GM12875 (cell line): ENCODE data around the gene TPP1.
A peak's percentile ranks its signal among the peaks of the same experiment; 100 is the strongest.

Experiments used
- H3K4me3 ChIP-seq: one replicate; pipeline ENCODE4 v1.5.1; 2011; ENCODE audit warnings: low read depth, low read length, control low read depth
- CTCF ChIP-seq: IDR thresholded peaks from 2 replicates; pipeline ENCODE4 v1.5.1; 2011; ENCODE audit warnings: low read depth, mild to moderate bottlenecking, control low read depth, inconsistent platforms, low read length, moderate library complexity, borderline replicate concordance; ENCODE audit not compliant: insufficient read depth

The TPP1 gene

GRCh38 chr11:6619004-6619745 lies at the start of gene TPP1:
TSS of gene TPP1 (minus strand) at chr11:6619422. CDS start at chr11:6619400, 22 bp downstream.
- TF ChIP-seq CTCF = no peak
- peak within 1 kb of the TSS; percentile 61 for H3K4me3 ChIP-seq

GRCh38 chr11:6667733-6668374 lies 48.6 kb upstream of the TPP1 start:
- TF ChIP-seq CTCF = peak; percentile 35; the same call in 1 of the 2 replicates

GRCh38 chr11:6666302-6667183 lies 47.3 kb upstream of the TPP1 start:
- no peak overlapping the region for H3K4me3 ChIP-seq
- no peak for TF ChIP-seq CTCF

More at GRCh38 chr11:6667733-6668374, 48.6 kb upstream of the TPP1 start:
- no peak overlapping the region for H3K4me3 ChIP-seq

GRCh38 chr11:6664551-6664950 lies 45.3 kb upstream of the TPP1 start:
- no peak overlapping the region for H3K4me3 ChIP-seq
- TF ChIP-seq CTCF = no peak

- H3K4me3 ChIP-seq = no peak overlapping the region
- no peak for TF ChIP-seq CTCF
Measured at GRCh38 chr11:6663794-6664469, 44.7 kb upstream of the TPP1 start.

- H3K4me3 ChIP-seq = no peak overlapping the region
- no peak for TF ChIP-seq CTCF
Measured at GRCh38 chr11:6660712-6661111, 41.5 kb upstream of the TPP1 start.
